Measurements from ENCODE around the gene LEPR.

LEPR gene

DNA sequence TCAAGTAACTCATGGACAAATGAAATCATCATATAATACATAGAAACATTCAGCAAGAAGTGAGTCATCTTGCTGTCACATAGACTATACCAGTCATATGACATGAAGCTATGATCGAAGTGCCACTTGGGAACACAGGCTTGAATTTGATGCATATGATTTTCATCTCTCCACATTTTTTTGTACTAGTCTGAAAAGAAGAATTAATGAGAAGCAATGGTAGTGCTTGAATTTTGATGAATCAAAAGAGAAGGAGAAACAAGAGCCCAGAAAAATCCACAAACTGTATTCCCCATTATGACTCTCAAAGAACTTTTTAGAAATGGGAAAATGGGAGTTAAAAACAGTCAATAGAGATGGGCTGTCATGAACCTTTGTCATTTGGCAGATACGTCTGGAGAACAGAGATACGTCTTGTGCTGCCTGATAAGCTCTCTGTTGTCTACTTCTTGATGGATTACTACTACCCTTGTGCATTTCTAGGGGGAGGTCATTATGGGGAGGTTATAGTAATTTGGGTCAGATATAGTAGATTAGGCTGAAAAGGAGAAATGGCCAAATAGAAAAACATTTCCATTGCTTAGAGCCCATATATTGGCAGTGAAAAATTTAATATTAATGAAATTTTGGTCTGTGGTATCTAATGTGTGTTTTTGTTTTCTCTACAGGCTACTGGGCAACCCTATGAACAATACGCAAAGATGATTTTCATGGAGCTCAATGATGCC, 8.0 kb upstream of the LEPR start:
- DNase-seq (ENCODE audit: low read depth, low spot score), result no peak

DNA sequence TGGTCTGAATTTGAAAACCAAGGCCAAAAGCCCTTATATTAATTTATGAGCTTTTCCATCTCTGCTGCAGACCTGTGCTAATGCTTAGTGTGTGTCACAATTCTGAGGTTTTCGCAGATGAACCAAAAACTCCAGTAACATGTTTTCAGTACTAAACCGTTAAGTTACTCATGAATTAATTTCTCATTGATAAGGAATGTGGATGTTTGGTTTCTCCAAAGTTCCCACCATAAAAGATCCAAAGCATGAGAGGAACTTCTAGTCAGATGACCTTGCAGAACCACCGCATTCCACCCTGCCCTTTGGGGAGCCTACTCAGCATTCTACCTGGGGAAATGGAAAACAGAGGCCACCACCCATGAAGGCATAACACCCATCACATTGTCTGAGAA, 7.5 kb upstream of the LEPR start:
- no peak for DNase-seq (ENCODE audit: low read depth, low spot score)

DNA sequence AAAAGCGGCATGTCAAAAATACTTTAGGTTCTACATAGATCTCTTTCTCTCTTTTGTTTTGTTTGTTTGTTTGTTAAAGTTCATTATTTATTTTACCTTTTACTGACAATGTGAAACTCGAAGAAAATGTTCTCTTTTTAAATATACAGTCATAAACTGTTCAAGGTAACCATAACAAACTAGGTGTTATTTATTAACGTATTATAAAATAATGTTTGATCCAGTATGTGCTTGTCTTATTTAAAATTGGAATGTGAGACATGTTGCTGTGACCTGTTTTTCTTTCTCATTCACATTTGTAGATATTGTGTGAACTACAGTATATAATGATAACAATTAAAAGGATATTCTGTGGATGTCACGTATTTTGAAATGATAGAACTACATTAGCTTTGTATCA, 5.9 kb upstream of the LEPR start:
- DNase-seq (ENCODE audit: low read depth, low spot score), result no peak

DNA sequence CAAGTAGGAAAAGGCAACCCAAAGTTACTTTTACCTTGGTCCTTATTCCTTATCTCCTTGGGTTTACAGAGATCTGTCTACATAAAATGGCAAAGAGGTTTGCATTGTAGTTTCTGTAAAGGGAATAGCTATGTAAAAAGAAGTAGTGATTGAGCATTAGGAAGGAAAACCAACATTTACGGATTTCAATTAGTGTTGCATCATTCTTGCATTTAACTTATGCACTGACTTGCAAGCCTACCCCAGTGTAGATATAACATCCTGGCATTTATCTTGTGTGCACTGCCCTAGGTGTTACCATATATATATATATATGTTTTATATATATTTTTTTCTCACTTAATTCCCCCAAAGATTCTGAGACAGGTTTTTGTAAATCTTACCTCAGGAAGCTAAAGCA, 3.7 kb upstream of the LEPR start:
- no peak for DNase-seq (ENCODE audit: low read depth, low spot score)

DNA sequence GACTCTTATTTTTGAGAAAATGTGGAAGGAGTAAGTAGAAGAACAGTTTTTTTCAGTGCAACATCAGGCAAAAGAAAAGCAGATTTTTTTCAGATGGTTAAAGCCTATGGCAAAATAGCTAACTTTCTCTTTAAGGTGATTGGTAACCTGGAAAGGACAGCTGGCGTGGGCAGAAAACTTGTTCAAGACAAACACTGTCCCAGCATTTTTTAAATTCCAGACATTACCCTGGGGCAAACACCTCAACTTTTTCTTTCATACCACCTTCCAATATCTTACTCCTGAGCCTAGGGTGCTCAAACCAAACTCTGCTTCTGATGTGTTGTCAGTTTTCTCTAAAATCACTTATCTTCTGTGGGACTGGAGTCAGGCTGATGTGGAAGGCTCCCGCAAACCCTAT, 2.7 kb upstream of the LEPR start:
- no peak for DNase-seq (ENCODE audit: low read depth, low spot score)

DNA sequence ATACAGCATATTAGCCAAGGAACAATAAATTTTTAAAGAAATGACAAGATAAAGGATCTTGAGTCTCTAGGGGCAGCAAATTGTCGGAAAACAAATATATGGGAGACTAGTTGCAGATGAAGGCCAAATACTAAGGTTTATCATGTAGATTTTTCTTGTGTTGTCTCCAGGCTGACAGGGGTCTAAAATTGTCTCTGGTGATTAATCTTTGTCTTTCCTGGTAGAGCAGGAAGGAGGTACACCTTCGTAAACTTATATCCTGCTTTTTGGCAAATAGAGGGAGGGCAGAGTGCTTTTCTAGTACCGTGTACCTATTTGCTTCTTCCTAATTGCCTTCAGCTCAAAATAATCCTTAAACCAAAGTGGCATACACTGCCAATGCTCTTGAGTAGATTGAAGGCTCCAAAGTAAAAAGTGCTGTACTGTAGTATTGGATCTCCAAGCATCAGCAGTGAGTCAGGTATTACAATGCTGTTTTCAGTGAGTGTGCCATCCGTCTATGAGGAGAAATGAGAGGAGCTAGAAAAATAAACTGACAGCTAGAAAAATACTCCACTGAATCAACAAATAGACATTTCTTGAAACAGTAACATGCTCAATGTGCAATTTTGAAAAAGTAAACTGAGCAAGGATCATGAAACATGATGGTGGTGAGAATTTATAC, 1.8 kb upstream of the LEPR start:
- DNase-seq (ENCODE audit: low read depth, low spot score), result no peak

DNA sequence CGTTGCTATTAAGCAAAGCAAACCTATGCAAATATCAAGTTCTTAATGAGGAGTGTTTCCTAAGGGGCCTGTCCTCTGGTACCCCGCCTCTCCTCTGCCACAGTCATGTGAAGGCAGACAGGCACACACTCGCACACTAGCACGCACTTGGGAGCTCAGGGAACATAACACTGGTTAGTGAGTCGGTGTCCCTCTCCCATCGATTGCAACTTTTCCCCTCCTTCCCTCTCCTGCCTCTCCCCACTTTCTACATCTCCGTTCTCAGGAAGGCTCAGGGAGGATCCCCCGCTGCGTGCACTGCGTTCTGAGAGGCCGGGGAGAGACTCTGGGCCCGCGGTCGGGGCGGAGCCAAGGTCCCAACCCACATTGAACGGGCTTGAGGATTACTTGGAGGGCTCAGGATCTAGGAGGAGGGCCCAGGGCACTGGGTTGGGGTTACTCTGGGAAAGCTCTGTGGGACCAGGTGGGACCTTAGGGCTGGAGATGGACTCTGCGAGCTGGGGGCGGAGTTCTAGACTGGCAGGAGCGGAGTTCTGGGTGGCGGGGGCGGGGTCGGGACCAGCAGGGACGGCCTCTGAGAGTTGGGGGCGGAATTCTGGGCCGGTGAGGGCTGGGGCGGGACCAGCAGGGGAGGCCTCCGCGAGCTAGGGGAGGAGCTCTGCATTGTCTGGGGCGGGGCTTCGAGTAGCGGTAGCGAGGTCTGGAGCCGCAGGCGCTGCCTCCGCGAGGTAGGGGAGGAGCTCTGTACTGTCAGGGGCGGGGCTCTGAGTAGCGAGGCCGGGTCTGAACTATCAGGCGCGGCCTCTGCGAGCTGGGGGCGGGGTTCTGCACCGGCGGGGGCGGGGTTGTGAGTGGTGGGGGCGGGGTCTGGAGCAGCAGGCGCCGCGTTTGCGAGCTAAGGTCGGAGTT, 533 bp upstream of the LEPR start:
- peak; percentile 94 for DNase-seq (ENCODE audit: low read depth, low spot score)

DNA sequence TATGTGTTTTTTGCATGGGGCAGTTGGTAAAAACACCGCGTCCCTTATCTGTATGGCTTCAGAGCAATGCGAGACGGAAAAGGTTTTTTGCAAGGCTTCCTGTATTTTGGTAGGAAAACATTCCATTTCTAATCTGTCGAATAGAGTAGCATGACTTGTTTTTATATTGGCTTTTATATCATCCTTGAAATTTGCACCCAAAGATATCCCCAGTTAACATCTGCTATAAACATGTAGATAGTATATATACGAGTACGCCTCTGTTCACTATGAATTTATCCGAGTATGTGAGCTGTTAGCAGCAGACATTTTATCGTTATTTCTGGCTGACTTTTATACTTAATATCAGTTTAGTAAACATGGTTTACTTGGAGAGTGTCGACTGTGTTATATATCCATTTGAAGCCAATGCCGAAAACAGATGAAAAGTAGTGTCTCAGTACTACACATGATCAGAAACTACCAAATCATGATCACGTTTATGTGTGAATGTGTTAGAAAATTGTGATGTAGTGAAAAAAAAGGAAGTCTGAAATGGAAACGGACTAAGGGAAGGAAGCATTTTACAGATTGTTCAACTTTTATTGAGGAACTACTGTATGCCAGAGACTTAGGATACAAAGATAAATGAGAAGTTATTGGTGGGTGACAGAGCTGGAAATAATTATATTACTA, 1.0 kb downstream of the LEPR start:
- no peak for DNase-seq (ENCODE audit: low read depth, low spot score)

DNA sequence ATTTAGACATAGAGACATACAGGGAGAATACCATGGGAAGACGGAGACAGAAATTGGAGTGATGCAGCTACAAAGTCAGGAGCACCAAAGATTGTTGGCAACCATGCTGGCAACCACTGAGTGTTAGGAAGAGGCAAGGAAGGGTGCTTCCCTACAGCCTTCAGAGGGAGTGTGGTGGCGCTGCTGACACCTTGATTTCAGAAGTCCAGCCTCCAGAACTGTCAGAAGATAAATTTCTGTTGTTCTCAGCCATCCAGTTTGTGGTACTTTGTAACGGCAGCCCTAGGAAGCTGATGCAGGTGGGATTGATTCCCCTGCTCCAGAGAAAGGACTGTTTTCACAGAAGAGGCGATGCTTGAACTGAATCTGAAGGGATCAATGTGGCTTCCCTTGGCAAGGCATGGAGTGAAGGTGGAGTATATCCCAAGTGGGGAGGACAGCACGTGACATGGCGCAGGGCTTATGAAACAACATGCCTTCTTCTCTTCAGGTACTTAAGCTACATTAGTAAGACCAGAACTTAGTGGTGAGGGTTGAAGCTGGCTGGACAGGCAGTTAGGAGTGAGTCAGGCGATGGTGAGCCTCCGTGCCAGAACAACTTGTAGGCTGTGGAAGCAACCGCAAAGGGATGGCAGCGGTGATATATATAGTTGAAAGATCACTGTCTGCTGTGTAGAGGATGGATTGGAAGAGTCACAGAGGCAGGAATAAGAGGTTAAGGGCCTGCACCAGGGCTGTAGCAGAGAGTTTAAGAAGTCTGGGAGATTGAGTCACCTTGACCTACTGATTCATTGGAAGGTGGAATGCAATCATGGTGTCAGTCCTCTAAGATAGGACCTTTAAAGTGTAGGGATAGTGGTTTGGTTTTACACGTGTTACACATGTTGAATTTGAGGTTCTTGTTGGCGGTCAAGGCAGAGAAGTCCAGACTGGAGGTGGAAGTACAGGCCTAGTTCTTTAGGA, 2.1 kb downstream of the LEPR start:
- no peak for DNase-seq (ENCODE audit: low read depth, low spot score)

DNA sequence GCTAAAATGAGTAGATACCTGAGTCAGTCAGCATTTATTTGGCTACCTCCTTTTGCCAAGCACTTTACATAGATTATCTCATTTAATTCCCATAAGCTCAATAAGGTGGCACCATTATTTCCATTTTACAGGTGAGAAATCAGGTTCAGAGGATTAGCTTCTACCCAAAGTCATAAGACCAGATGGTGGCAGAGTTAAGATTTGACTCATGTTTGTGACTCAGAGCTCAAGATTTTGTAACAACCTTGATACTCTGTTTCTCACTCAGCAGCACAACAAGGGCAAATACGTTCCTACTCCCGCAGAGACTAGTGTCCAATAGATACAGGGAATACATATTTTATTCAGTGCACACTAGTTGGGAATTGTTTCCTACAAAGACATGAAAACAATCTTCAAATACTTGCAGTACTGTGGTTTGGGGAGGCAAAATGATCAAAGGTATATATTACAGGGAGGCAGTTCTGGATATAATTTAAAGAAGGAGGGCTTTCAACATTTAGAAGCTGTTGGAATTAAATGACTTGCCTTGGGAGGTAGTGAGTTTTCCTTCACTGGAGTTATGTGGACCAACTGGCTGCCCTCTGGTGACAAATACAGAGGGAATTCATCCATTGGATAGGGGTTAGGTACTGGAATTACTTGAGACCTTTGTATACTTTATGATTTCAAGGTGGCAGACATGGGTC, 3.6 kb downstream of the LEPR start:
- peak; percentile 51 for DNase-seq (ENCODE audit: low read depth, low spot score)

DNA sequence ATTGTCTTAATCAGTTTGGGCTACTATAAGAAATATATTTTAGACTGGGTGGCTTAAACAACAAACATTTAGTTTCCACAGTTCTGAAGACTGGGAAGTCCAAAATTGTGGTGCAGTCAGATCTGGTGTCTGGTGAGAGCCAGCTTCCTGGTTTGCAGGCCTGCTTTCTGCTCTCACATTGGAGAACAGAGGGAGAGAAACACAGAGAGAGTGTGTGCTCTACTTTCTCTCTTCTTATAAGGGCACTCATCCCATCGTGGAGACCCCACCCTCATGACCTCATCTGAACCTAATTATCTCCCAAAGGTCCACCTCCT, 4.1 kb downstream of the LEPR start:
- no peak for DNase-seq (ENCODE audit: low read depth, low spot score)

DNA sequence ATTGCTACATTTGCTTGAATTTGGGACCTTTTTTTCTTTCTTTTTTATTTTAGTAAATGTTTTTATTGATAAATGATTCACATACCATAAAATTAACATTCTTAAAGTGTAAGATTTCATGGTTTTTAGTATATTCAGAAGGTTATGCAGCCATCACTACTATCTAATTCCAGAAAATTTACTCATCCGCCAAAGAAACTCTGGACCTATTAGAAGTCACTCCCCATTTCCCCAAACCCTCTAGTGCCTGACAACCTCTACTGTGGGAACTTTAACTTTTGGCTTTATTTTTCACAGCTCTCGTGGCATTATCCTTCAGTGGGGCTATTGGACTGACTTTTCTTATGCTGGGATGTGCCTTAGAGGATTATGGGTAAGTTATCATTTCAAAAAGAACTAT, 4.5 kb downstream of the LEPR start:
- DNase-seq (ENCODE audit: low read depth, low spot score), result no peak

DNA sequence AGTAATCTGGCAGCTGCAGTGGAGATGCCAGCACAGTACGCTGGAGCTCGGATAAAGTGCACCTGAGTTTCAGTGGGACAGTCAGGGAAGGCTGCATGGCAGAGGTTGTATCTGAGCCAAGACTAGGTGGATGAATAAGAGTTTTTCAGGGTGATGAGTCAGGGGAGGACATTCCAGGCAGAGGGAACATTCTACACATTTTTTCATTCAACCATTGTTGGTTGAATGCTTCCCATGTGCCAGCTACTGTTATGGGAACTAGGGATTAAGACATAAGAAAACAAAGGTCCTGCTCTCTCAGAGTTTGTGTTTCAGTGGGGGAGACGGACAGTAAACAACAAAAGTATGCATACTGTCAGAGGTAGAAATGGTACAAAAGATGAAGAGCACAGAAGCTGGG, 5.2 kb downstream of the LEPR start:
- DNase-seq (ENCODE audit: low read depth, low spot score), result peak; percentile 31

DNA sequence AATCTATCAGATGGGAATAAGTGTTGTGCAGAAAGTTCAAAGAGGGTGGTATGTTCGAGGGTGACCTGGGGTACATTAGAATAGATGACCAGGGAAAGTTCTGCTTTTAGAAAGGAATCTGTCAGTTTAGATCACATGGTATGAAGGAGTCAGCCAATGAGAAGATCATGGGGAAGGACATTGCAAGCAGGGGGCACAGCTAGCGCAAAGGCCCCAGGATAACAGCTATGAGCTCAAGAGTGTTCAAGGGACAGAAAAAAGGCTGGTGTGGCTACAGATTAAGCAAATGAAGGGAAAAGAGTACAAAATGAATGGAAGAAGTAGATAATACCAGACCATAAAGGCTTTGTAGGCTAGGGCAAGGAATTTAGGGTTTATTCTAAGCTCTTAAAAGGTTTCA, 8.6 kb downstream of the LEPR start:
- DNase-seq (ENCODE audit: low read depth, low spot score), result no peak

DNA sequence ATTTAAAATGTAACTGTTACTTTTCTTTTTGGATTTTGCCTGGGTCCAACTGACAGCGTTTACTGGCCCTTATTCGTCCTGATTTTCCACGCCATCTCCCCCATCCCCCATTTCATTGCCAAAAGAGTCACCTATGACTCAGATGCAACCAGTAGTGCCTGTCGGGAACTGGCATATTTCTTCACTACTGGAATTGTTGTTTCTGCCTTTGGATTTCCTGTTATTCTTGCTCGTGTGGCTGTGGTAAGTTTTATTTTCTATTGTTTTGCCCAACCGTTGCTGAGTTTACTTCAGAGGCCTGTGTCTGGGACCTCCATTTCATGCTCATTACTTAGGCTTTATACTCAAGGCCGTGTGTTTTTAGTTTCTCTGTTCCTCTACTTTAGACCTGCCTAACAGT, 9.3 kb downstream of the LEPR start:
- peak; percentile 67 for DNase-seq (ENCODE audit: low read depth, low spot score)

DNA sequence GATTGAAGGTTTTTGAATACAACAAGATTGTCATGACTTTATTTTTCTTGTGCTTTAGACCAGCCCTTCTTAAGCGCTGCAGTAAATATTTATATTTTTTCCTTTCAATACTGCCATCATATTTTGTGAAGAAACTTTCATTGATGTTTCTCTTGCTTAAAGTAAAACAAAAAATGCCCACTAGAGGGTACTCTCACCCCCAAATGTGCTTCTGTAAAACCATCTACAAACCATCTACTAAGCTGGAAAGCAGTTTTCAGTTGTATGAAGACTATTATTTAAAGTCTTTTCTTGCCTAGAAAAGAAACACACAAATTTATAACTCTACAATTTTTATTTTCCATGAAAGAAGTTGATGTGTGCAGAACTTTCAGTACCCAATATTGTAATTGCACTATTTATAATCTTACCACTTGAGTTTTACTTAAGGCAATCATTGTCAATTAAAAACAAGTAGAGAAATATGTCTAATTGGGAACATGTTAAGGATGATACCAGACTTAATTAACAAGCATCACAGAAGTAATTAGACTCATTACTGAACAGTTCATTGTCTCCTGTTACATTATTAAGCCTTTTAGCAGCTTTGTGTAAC, 10.7 kb downstream of the LEPR start:
- DNase-seq (ENCODE audit: low read depth, low spot score), result peak; percentile 40

DNA sequence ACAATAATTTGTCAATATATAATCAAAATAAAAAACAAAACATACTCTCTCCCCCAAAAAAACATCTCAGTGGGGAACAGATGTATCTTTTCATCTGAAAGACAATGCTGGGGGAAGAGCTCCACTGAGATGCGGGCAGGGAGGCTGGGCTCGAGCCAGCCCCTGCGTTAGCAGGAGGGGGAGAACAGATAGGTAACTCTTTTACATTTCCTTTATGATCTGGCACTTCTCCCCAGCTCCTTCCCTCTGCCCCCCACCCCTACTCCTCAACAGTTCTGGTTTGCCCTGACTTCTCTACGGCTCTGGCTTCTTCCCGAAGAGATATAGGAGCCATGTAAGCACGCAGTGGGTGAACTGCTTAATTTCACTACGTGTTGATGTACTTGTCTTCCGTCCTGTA, 12.4 kb downstream of the LEPR start:
- no peak for DNase-seq (ENCODE audit: low read depth, low spot score)

DNA sequence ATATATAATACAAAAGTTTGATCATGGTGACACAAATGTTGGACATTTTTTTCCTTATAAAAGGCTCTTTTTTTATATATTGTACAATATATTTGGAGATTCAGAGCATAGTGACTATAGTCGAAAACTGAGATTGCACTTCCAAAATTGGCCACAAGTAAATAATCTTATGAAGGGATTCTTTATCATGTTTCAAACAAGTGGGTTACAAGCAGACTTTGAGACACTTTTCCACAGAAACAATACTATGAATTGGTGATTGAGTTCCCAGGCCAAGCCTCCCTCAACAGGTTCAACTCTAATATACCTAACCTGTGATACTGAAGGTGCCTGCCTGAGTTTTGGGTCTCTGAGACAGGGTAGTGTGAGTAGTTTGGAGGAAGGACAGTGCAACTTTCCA, 13.8 kb downstream of the LEPR start:
- no peak for DNase-seq (ENCODE audit: low read depth, low spot score)

DNA sequence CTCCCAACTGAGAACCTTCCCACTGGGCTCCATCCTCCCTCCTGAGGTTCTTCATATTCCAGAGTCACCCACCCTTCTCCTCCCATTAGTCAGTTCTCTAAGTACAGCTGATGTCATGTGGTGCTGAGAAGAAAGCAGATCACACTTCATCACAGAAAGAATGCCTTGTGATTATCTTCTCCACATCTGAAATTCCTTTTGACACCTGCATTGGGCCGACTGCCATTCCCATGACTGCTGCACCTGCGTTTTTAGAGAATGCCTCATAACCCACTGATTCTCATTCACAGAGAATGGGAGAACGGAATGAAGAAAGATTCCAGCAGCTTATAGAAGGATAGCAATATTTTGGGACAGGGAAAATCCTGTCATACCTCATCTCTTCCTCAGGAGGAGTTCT, 14.3 kb downstream of the LEPR start:
- no peak for DNase-seq (ENCODE audit: low read depth, low spot score)

DNA sequence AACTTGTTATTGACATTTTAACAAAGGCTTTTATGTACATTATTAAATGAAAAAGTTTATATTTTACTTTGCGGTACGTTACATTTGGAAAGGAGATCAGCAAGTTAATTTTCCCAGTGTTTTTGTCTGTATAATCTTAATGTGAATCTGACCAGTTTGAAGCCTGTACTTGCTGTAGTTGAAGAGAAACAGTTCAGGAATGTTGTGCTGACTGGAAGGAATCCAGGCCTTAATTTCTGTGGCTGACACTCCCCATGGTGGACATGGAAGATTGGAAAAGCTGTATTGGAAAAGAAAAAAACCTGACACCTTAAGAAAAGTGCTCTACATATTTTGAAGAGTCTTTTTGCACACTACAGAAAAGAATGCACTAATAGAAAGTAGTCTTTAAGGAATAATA, 15.5 kb downstream of the LEPR start:
- DNase-seq (ENCODE audit: low read depth, low spot score), result no peak
